HL-60 (cell line): ENCODE measurements around the gene PCNX4.

Source experiments
- DNase-seq, 2 experiments: peaks; one replicate each; pipeline ENCODE4 v3.0.0-alpha.2; 2010 to 2020; ENCODE audit warnings: low read depth in 1 of 2, low spot score in 1 of 2
- H3K27ac ChIP-seq: fragments of 250-450 bp; sonication (Bioruptor Pico); replicated peaks from 2 replicates; pipeline ENCODE4 v1.5.1; 2020; ENCODE audit warnings: mild to moderate bottlenecking, moderate library complexity
- H3K27me3 ChIP-seq: fragments of 250-450 bp; sonication (Bioruptor Pico); 2 replicates; pipeline ENCODE4 v1.5.1; 2021; ENCODE audit warnings: mild to moderate bottlenecking, moderate library complexity; ENCODE audit not compliant: insufficient read depth, poor library complexity, severe bottlenecking
- H3K4me3 ChIP-seq: replicated peaks from 2 replicates; pipeline ENCODE4 v1.5.1; 2011; ENCODE audit warnings: mild to moderate bottlenecking, control low read depth, low read length; ENCODE audit not compliant: insufficient read depth
- SPI1 ChIP-seq: IDR thresholded peaks from 2 replicates; pipeline ENCODE4 v1.6.1; 2012; ENCODE audit warnings: low read depth, mild to moderate bottlenecking, borderline replicate concordance
- TF ChIP-seq, protein P1 (sequence below): IDR thresholded peaks from one replicate; pipeline ENCODE4 v1.5.1; 2011; ENCODE audit warnings: low read length, control low read depth, inconsistent platforms; ENCODE audit not compliant: insufficient read depth

Gene PCNX4

DNA sequence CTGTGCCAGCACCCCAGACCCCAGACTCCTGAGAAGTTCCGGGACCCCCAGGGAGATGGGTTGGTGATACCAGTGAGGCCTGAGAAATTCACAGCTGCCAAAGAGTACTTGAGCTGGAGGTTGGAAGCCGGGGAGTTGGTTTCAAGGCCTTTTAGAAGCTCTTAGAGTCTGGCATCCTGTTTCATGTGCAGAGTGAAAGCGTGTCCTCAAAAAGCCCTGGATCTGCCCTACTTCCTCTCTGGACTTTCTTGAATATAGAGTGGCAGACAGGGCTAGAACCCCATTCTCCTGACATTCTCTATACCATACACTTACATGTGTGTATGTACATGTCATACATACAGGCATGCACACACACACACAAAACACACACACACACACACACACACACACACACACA lies 126.0 kb downstream of the PCNX4 start:
- peak; percentile 65 for TF ChIP-seq SPI1
- TF ChIP-seq, protein P1, sequence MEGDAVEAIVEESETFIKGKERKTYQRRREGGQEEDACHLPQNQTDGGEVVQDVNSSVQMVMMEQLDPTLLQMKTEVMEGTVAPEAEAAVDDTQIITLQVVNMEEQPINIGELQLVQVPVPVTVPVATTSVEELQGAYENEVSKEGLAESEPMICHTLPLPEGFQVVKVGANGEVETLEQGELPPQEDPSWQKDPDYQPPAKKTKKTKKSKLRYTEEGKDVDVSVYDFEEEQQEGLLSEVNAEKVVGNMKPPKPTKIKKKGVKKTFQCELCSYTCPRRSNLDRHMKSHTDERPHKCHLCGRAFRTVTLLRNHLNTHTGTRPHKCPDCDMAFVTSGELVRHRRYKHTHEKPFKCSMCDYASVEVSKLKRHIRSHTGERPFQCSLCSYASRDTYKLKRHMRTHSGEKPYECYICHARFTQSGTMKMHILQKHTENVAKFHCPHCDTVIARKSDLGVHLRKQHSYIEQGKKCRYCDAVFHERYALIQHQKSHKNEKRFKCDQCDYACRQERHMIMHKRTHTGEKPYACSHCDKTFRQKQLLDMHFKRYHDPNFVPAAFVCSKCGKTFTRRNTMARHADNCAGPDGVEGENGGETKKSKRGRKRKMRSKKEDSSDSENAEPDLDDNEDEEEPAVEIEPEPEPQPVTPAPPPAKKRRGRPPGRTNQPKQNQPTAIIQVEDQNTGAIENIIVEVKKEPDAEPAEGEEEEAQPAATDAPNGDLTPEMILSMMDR = no peak
- DNase-seq = no peak
- no peaks in the 10 kb centered on the region for H3K27me3 ChIP-seq
- no peak overlapping the region for H3K27ac ChIP-seq
- H3K4me3 ChIP-seq = no peak overlapping the region
